LNCAP (cell line): ENCODE measurements around the gene MEIS2.

Experiments
- TF ChIP-seq, protein P1 (sequence below): fragments of 450-650 bp; IDR thresholded peaks from 2 replicates; pipeline ENCODE4 v1.5.1; 2017; ENCODE audit warnings: mild to moderate bottlenecking

The MEIS2 gene

DNA sequence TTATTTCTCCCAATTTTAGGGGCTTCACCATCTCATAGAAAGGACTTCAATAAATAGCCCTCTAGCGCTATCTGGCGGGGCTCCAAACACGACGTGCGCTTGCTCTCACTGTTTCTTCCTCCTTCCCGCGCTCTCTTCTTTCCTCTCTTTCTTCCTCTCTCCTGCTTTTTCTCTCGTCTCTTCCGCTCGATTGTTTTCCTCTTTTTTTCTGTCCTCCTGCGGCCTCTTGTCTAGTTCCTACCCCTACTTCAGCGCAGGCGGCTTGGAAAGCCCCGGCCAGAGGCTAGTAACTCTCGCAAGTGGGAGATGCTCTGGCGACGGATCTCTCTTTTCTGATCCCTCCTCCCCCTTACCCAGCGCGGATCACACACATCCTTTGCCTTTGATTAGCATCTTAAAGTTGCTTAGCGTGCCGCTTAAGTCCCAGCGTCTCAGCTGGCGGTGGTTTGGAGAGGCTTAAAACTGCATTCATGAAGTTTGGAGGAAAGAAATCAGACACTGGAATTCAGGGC, 6.2 kb upstream of the MEIS2 start:
- TF ChIP-seq, protein P1, sequence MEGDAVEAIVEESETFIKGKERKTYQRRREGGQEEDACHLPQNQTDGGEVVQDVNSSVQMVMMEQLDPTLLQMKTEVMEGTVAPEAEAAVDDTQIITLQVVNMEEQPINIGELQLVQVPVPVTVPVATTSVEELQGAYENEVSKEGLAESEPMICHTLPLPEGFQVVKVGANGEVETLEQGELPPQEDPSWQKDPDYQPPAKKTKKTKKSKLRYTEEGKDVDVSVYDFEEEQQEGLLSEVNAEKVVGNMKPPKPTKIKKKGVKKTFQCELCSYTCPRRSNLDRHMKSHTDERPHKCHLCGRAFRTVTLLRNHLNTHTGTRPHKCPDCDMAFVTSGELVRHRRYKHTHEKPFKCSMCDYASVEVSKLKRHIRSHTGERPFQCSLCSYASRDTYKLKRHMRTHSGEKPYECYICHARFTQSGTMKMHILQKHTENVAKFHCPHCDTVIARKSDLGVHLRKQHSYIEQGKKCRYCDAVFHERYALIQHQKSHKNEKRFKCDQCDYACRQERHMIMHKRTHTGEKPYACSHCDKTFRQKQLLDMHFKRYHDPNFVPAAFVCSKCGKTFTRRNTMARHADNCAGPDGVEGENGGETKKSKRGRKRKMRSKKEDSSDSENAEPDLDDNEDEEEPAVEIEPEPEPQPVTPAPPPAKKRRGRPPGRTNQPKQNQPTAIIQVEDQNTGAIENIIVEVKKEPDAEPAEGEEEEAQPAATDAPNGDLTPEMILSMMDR, result no peak

DNA sequence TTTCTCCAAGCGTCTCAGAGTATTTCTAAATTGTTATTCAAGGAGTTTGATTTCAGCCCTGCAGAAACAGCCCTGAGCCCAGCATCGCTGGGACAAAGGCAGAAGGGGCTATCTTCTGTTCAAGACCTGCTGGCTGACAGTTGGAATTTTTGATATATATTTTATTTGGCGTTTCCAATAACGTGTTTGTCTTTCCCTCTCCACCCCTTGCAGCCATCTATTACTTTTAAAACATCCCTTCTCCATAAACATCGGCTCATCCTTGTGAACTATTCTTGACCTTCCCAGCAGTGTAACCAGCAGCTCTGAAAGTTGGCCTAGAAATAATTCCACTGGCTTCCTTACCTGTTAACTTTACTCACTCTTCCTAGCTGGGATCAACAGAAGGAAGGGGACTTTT, 5.5 kb upstream of the MEIS2 start:
- TF ChIP-seq, protein P1, result no peak

DNA sequence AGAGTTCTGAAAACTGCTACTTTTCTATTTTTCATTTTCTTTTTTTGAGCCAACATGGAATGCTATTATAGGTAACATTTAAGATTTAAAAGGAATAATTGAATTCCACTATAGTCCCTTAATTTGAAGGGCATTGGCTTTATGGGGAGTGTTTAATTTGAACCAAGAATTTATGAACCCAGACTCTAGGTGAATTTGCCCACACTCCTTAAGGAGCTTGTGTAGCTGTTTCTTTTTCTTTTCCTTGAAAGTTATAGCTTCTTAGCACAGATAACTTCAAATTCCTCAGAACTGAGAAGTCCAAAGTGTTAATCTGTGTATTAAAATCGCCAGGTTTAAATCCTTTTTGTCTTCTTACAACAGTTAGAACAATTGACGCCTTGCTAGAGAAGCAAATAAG, 4.7 kb upstream of the MEIS2 start:
- TF ChIP-seq, protein P1, result no peak

DNA sequence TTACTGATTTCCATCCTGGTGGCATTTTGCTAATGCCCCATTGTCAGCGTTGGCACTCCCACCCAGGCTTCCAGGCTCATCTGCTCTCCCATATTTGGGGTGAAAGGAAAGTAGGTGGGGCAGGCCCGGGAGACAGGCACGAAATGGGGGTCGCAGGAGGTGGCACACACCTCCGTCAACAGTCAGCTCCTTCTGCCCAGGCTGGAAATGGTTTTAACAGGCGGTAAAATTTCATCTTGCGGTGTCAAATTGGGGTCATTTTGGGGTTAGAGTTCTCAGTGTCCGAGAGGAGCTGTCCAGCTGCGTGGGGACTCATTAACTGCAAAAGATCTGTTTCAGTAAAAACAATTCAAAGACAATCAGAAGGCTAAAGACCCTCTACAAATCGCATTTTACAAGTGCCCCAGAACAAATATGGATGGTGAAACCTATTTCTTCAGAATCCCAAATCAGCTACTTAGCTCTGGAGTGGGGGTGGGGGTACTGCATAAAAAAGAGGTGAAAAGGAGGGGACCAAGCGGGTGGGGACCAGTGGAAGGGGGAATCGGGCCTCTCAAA, 4.2 kb upstream of the MEIS2 start:
- TF ChIP-seq, protein P1, result no peak

DNA sequence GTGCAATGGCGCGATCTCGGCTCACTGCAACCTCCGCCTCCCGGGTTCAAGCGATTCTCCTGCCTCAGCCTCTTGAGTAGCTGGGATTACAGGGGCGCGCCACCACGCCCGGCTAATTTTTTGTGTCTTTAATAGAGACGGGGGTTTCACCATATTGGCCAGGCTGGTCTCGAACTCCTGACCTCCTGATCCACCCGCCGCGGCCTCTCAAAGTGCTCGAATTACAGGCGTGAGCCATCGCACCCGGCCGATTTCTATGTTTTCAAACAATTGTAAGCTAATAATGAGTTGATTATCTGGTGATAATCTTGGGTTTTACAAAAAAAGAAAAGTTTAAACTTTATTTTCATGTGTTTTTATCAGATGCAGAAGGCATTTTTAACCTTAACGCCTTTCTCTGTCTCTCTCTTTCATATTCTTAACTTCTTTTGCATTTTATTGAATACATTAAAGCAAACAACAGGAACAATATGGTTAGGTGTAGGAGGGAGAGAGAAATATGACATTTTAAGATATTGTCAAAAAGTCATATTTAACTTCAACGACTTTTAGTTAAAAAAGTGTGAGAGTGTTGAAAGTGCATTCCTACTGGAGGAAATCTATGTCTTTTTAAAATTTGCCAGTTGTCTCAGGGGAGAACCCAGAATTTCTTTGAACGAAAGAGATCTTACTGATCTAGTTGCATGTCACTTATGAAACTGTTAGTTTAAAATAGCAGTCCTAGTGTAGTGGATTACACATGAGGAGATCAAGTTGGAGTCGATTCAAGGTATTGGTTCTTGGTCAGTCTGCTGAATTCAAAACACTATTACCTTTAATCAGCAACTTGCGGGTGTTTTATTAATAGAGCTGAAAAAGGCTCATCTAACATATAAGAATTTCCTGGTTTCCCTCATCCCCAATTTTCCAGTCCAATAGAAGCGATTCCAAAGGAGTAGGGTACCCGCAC, 3.4 kb upstream of the MEIS2 start:
- TF ChIP-seq, protein P1, result no peak

DNA sequence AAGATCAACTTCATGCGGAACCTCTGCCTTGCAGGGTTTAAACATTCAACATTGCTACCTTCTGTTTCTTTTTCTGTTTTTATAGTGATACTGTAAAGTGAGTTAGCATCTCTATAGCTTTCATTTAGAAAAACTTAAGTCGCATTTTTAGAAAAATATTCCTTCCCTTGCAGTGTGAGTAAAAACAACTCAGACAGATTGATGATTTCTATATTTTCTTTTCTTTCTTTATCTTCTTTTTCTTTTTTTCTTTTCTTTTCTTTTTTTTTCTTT, 2.8 kb upstream of the MEIS2 start:
- TF ChIP-seq, protein P1, result no peak

DNA sequence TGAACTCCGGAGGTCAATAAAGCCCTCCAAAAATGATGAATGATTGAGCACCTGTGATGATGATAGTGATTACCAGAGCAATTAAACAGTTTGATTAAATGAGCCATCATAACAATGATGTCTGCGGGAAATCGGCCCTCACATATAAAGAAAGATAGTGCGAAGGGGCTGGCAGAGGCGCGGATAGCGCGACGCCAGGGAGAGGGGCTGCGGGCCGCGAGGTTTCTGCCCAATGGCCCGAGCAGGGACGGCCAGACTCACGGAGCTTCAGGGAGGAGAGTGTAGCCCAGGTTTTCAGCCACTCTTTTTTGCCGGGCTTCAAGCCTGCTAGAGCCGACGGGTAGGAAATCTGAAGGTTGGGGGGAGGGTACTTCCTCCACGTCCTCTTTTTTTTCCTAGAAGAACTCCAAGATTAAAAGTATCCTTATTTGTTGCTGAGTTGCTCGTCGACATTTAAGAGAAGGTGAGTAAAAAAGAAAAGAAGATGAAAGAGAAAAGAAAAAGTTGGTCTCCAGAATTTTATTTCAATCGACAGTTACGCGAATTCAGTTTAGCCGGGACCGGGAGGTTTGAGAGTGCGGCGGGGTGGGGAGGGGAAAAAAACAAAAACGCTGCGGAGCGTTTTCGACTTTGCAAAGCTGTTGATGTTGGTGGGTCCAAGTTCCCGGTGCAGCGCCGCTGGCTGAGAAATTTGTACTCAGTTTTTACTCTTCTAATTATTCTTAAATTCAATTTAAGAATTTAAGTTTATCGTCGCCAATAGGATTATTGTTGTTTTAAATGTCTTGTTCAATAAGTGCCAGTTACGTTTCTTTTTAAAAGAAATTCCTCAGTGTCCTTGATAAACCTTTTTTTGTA, 2.2 kb upstream of the MEIS2 start:
- TF ChIP-seq, protein P1, result no peak
